GM10248 (cell line): ENCODE measurements around the gene IQSEC2.

Experiments used
- CTCF ChIA-PET: fragments of 300-600 bp; sonication (Branson Sonifier 250); formaldehyde crosslinking; extraction: SDS; loops from one replicate; lab custom pipeline; 2021; ENCODE audit warnings: antibody characterized with exemption; lab: Yijun Ruan, JAX
- POLR2A ChIA-PET: fragments of 350-650 bp; sonication (Branson Sonifier 250); formaldehyde crosslinking; extraction: SDS; loops from one replicate; lab custom pipeline; 2020; ENCODE audit warnings: antibody characterized with exemption; lab: Yijun Ruan, JAX
- DNase-seq: peaks from one replicate; pipeline ENCODE4 v3.0.0; 2012; ENCODE audit errors: extremely low spot score
- CTCF ChIP-seq: IDR thresholded peaks from 2 replicates; pipeline ENCODE4 v1.5.1; 2012; ENCODE audit warnings: mild to moderate bottlenecking, low read depth; ENCODE audit errors: extremely low read depth, missing control alignments, control extremely low read depth

The IQSEC2 gene

GRCh38 chrX:53281321-53281822 lies at the start of gene IQSEC2:
TSS of gene IQSEC2 (minus strand) at chrX:53281584.
- ChIA-PET POLR2A (no interaction called here), CTCF (no interaction called here)
- no peak for TF ChIP-seq CTCF
- no peak for DNase-seq

GRCh38 chrX:53330331-53330730 lies 48.9 kb upstream of the IQSEC2 start:
- CTCF ChIA-PET = interaction anchor here (1.3 to 3.2 kb wide), 3 partner anchors 11 to 17 kb away, joined by 5 to 12 read pairs (median 9); no protein-coding TSS in a partner anchor
- DNase-seq = no peak
- TF ChIP-seq CTCF = no peak
- POLR2A ChIA-PET = no interaction called here

- POLR2A ChIA-PET = no interaction called here
- CTCF ChIA-PET = no interaction called here
- TF ChIP-seq CTCF = no peak
- DNase-seq = no peak
These were observed 43.4 kb upstream of the IQSEC2 start for GRCh38 chrX:53324803-53325202.

GRCh38 chrX:53324085-53324484 lies 42.7 kb upstream of the IQSEC2 start:
- CTCF ChIA-PET = no interaction called here
- POLR2A ChIA-PET = no interaction called here
- no peak for TF ChIP-seq CTCF
- DNase-seq = no peak

GRCh38 chrX:53323196-53323595 lies 41.8 kb upstream of the IQSEC2 start:
- DNase-seq = no peak
- POLR2A ChIA-PET = no interaction called here
- no peak for TF ChIP-seq CTCF
- CTCF ChIA-PET = no interaction called here

- CTCF ChIA-PET = interaction anchor here (0.7 kb wide), 1 partner anchor 10 kb away, joined by 3 read pairs; no protein-coding TSS in a partner anchor
- no peak for DNase-seq
- TF ChIP-seq CTCF = no peak
- POLR2A ChIA-PET = no interaction called here
These were observed 40.6 kb upstream of the IQSEC2 start for GRCh38 chrX:53321943-53322497.
